NCI-H2171 (cell line): ENCODE results near the gene TGFBR3.

Experiments used
- DNase-seq: peaks from one replicate; lab custom pipeline; 2025; lab: John Stamatoyannopoulos, UW

Gene TGFBR3

GRCh38 chr1:91885716-91886506 lies at the start of gene TGFBR3:
Gene TGFBR3 (minus strand): TSS chr1:91886151. CDS start chr1:91861531, 24,620 bp downstream.
- peak; percentile 41 for DNase-seq

GRCh38 chr1:91929250-91929649 lies 43.3 kb upstream of the TGFBR3 start:
- DNase-seq, result no peak

DNA sequence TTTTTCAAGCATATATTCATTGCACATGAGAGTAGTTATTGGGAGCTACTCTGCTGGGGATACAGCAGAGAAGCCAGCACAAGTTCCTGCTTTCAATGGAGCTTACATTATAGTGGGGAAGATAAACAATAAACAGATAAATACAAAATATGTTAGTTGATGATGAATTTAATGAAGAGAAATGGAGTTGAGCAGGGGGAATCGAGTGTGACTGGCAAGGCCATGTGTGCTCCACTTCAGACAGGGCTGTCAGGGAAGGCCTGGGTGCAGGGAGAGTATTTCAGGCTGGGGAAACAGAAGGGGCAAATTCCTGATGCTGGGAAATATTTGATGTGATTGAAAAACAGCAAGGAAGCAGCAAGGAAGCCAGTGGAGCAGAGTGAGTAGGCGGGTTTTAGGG lies 42.1 kb upstream of the TGFBR3 start:
- DNase-seq, result no peak

- DNase-seq, result no peak
These were observed 39.9 kb upstream of the TGFBR3 start for GRCh38 chr1:91925644-91926435.

GRCh38 chr1:91924146-91924545 lies 38.2 kb upstream of the TGFBR3 start:
- DNase-seq, result no peak

DNA sequence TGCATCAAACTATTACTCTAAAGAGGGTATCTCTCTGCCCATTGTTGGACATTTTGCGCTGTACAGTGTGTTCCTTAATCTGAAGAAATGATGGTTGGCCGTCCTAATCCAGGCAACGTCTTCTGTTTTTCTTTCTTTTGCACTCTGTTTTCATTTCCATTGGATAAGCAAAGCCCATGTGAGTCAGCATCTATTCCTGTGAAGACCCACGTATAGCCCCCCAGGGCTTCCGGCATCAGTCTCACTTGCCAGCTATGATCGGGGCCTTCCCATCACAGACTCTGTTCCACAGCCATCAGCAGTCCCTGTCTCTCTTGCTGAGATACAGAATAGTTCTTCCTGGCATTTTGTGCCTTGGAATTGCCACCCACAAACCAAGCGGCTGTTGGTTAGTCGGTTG lies 34.0 kb upstream of the TGFBR3 start:
- DNase-seq, result no peak

DNA sequence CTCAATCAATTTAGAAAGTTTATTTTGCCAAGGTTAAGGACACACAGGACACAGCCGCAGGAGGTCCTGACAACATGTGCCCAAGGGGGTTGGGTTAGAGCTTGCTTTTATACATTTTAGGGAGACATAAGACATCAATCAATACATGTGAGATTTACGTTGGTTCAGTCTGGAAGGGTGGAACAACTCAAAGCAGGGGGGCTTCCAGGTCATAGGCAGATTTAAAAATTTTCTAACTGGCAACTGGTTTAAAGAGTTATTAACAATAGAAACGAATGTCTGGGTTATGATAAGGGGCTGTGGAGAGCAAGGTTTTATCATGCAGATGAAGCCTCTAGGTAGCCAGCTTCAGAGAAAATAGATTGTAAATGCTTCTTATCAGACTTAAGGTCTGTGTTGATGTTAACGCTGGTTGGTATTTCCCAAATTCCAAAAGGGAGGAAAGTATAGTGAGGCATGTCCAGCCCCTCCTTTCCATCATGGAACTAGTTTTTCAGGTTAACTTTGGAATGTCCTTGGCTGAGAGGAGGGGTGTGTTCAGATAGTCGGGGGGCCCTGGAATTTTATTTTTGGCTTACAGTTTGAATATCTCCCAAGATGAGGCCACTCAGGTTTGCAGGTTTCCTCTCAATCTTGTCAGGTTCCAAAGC lies 31.0 kb upstream of the TGFBR3 start:
- DNase-seq, result no peak

- no peak for DNase-seq
These were observed 30.1 kb upstream of the TGFBR3 start for GRCh38 chr1:91916046-91916445.

- DNase-seq, result no peak
These were observed 27.1 kb upstream of the TGFBR3 start for GRCh38 chr1:91913018-91913417.

GRCh38 chr1:91912266-91912665 lies 26.3 kb upstream of the TGFBR3 start:
- DNase-seq, result no peak

DNA sequence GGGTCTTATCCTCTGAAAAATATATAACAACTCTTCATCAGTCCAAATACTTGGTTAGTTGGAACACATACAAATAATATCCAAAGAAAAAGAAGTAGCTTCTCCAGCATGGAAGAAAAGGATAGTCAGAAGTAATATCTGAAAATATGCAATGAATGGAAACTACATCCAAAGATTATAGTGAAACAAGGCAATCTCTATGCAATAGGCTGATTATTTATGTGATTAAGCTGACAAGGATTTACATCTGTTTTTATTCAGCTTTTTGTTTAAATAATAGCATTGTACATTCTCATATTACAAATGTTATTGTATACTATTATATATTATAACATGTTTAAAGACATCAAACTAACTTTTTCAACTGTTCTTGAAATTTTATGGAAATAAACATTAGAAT lies 15.3 kb upstream of the TGFBR3 start:
- no peak for DNase-seq

GRCh38 chr1:91900562-91900961 lies 14.6 kb upstream of the TGFBR3 start:
- DNase-seq, result no peak

DNA sequence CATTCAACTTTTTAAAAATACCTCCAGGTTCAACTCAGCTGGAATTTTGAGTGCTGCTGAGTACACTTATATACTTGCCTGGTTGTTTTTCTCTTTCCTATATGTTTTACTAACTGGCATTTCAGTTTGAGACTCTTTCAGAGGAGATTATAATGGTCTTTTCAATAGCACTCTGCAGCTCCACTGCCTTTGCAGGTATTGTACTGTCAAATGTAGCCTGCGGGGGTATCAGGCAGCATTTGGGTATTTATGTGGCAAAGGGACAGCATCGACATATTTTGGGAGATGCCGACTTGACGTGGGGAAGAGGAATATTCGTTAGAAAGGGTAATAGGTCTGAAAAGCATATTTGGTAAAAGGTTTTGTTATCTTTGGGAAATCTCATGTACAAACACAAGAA lies 11.1 kb upstream of the TGFBR3 start:
- DNase-seq, result no peak

GRCh38 chr1:91895832-91896556 lies 10.0 kb upstream of the TGFBR3 start:
- DNase-seq, result no peak

DNA sequence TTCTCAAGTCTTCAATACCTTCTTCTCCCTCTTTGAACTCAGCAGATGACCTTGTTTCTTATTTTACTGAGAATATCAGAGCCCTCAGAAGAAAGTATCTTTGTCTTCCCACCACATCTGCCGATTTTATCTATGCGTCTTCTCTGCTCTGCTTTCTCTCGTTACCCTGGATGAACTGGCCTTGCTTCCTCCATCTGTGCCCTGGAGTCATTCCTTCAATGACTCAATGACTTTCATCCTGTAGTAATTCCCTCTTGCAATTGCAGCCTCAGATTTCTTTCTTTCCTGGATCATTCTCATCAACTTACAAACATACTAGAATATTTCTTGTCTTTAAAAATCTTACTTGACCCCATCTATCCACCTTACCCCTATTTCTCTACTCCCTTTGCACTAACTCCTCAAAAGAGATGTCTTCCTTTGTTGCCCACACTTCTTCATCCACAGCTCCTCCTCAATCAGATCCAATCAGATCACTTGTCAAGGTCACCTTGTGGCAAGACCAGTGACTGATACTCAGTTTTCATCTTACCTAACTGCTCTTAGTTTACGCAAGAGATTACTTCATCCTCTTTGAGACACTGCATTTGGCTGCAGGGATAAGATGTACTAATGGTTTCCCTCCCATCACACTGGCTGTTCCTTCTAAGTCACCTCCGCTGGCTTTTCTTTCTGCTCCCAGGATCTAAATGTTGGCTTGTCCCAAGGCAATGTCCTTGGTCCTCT lies 8.2 kb upstream of the TGFBR3 start:
- DNase-seq, result no peak

- DNase-seq, result no peak
These were observed 6.0 kb upstream of the TGFBR3 start for GRCh38 chr1:91891969-91892368.

GRCh38 chr1:91891454-91891853 lies 5.5 kb upstream of the TGFBR3 start:
- no peak for DNase-seq

GRCh38 chr1:91889717-91890459 lies 3.9 kb upstream of the TGFBR3 start:
- DNase-seq, result no peak

GRCh38 chr1:91885213-91885715 lies 687 bp downstream of the TGFBR3 start:
- no peak for DNase-seq

GRCh38 chr1:91884459-91885212 lies 1.3 kb downstream of the TGFBR3 start:
- DNase-seq, result no peak
